RWPE2 (cell line): ENCODE data around the gene LRIG1.

Experiments used
- ATAC-seq: fragments of 200-7000 bp; cut with Tn5 transposase; 3 replicates; pipeline ENCODE4 v1.9.1; 2021; ENCODE audit warnings: low read depth
- DNase-seq: peaks from one replicate; pipeline ENCODE4 v3.0.0-alpha.2; 2020; ENCODE audit warnings: low spot score
- H3K27ac ChIP-seq: fragments of 450-650 bp; 2 replicates; pipeline ENCODE4 v1.5.1; 2017; ENCODE audit warnings: mild to moderate bottlenecking; ENCODE audit not compliant: poor library complexity, severe bottlenecking
- H3K27me3 ChIP-seq: fragments of 250-450 bp; sonication (Bioruptor Pico); 2 replicates; pipeline ENCODE4 v1.5.1; 2021; ENCODE audit warnings: mild to moderate bottlenecking, moderate library complexity; ENCODE audit not compliant: insufficient read depth, poor library complexity, severe bottlenecking
- H3K36me3 ChIP-seq: fragments of 250-450 bp; sonication (Bioruptor Pico); 2 replicates; pipeline ENCODE4 v1.5.1; 2020; ENCODE audit warnings: low read depth, mild to moderate bottlenecking, moderate library complexity
- H3K4me1 ChIP-seq: fragments of 250-450 bp; sonication (Bioruptor Pico); 2 replicates; pipeline ENCODE4 v1.5.1; 2021; ENCODE audit warnings: mild to moderate bottlenecking, moderate library complexity; ENCODE audit not compliant: insufficient read depth, poor library complexity, severe bottlenecking
- H3K4me3 ChIP-seq: fragments of 250-450 bp; sonication (Bioruptor Pico); 2 replicates; pipeline ENCODE4 v1.5.1; 2021; ENCODE audit warnings: mild to moderate bottlenecking, moderate library complexity; ENCODE audit not compliant: severe bottlenecking
- H3K9me3 ChIP-seq: fragments of 250-450 bp; sonication (Bioruptor Pico); 2 replicates; pipeline ENCODE4 v1.5.1; 2021; ENCODE audit warnings: mild to moderate bottlenecking, moderate library complexity; ENCODE audit not compliant: severe bottlenecking
- TF ChIP-seq, protein P1 (sequence below): fragments of 450-650 bp; IDR thresholded peaks from one replicate; pipeline ENCODE4 v1.5.1; 2017; ENCODE audit warnings: mild to moderate bottlenecking, moderate library complexity; ENCODE audit not compliant: poor library complexity, severe bottlenecking

The LRIG1 gene

DNA sequence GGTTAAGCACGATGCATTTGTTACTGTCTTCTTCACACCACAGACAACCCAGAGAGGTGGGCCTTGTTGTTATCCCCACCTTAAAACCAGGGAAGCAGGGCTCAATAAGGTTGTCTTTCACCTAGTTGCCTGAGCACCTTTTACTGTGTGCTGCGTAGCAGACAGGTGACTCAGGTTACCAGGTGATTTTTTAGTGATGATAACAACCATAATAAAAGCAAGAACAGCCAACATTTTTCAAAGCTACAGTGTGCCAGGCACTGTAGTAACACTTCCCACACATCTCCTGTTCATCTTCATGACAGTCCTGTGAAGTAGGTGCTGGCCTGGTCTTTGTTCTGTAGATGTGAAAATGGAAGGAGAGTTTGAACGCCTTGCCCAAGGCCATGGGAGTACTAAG, 147.8 kb downstream of the LRIG1 start:
- Histone ChIP-seq H3K4me3 (no peak overlapping the region), H3K4me1 (no peaks in the 10 kb centered on the region), H3K27me3 (no peaks in the 10 kb centered on the region), H3K27ac (no peak overlapping the region), H3K9me3 (no peaks in the 10 kb centered on the region), H3K36me3 (no peaks in the 10 kb centered on the region)
- no peak for DNase-seq
- TF ChIP-seq, protein P1, sequence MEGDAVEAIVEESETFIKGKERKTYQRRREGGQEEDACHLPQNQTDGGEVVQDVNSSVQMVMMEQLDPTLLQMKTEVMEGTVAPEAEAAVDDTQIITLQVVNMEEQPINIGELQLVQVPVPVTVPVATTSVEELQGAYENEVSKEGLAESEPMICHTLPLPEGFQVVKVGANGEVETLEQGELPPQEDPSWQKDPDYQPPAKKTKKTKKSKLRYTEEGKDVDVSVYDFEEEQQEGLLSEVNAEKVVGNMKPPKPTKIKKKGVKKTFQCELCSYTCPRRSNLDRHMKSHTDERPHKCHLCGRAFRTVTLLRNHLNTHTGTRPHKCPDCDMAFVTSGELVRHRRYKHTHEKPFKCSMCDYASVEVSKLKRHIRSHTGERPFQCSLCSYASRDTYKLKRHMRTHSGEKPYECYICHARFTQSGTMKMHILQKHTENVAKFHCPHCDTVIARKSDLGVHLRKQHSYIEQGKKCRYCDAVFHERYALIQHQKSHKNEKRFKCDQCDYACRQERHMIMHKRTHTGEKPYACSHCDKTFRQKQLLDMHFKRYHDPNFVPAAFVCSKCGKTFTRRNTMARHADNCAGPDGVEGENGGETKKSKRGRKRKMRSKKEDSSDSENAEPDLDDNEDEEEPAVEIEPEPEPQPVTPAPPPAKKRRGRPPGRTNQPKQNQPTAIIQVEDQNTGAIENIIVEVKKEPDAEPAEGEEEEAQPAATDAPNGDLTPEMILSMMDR = no peak
- no peak for ATAC-seq

DNA sequence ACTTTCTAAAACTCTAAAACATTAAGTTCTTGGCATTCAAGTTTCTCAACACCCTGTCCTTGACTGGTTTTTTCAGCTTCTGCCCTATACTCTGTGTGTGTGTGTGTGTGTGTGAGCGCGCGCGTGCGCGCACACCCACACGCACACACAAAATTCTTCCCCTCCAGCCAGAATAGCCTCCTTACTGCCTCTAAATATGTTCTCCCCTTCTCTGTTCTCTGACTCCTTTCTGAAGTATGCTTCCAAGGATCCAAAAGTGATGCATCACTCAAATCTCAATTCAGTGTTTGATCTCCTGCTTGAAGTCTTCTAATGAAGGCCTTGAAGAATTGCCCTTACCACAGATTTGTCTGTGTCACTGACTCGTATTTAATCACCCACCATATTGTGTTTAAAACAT, 150.2 kb downstream of the LRIG1 start:
- Histone ChIP-seq H3K4me3 (no peak overlapping the region), H3K36me3 (no peaks in the 10 kb centered on the region), H3K9me3 (no peaks in the 10 kb centered on the region), H3K4me1 (no peaks in the 10 kb centered on the region), H3K27me3 (no peaks in the 10 kb centered on the region), H3K27ac (no peak overlapping the region)
- no peak for DNase-seq
- no peak for ATAC-seq
- TF ChIP-seq, protein P1 = no peak

DNA sequence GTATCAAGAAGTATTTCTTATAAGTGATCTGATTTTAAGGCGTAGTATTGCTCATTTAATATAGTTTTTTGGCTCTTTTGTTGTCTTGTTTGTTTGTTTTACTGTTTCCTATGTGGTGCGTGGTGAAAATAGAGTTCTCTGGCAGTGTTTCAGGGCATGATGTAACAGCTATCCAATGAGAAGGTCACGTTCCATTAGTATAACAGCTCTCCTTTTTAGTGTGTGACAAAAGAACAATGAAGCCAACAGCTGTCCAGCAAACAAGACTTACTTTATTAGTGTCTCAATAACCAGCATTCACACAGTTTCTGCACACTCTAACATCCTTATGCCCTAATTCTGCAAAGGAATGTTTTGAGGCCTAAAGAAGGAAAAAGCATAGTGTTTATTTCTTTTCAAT, 152.1 kb downstream of the LRIG1 start:
- no peak for ATAC-seq
- H3K27me3 ChIP-seq = no peaks in the 10 kb centered on the region
- TF ChIP-seq, protein P1 = no peak
- no peaks in the 10 kb centered on the region for H3K36me3 ChIP-seq
- no peak overlapping the region for H3K4me3 ChIP-seq
- no peaks in the 10 kb centered on the region for H3K9me3 ChIP-seq
- DNase-seq = no peak
- H3K4me1 ChIP-seq = no peaks in the 10 kb centered on the region
- H3K27ac ChIP-seq = no peak overlapping the region

DNA sequence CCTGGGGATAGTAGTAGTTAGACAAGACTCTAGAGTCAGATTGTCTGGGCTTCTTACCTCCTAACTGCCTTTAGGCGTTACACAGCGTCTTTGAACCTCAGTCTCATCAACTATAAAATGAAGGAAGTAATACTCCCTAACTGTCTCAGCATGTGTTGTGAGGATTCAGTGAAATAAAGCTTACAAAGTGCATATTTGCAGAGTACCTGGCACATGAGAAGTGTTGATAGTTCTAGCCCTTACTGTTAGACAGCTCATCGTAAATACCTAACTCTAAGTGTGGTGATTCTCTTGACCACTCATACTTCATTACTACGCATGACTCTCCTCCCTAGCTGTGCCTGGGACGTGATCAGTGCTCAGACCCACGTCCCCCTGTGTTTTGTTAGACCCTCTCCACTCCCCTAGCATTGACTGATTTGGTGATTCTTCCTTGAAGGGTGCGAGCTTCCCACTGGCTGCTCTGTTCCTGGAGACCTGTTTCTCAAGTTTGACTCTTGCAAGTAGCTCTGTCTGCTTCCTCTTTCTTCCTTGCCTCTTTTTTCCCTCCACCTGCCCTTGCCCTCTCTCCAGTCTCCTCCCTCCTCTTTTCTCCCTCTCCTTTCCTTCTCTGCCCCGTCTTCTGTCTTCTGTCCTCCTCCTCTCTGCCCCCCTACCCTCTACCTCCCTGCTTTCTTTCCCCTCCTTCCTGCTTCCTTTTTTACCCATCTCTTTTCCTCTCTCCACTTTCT, 155.8 kb downstream of the LRIG1 start:
- H3K27ac ChIP-seq = no peak overlapping the region
- H3K4me1 ChIP-seq = no peaks in the 10 kb centered on the region
- no peak for ATAC-seq
- H3K4me3 ChIP-seq = no peak overlapping the region
- no peak for DNase-seq
- H3K9me3 ChIP-seq = no peaks in the 10 kb centered on the region
- H3K27me3 ChIP-seq = no peaks in the 10 kb centered on the region
- H3K36me3 ChIP-seq = no peaks in the 10 kb centered on the region
- TF ChIP-seq, protein P1 = no peak

DNA sequence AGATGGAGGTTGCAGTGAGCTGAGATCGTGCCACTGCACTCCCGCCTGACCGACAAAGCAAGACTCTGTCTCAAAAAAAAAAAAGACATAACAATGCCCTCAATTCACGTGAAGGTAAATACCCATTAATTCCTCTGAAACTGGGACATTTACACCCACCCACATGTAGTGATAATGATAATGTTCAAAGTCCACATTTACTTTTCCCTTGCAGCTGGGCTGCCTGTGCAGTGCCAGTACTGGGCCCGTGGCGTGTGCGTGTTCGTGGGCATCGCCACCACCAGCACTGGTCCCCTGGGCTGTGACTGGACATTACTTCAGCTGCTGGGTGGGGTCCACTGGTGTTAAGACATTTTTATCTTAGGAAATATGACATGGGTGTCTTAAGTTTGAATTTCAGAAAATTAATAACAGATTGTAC, 156.4 kb downstream of the LRIG1 start:
- H3K27ac ChIP-seq = no peak overlapping the region
- ATAC-seq (no peak), DNase-seq (no peak)
- TF ChIP-seq, protein P1 = no peak
- H3K36me3 ChIP-seq = no peaks in the 10 kb centered on the region
- H3K9me3 ChIP-seq = no peaks in the 10 kb centered on the region
- H3K4me3 ChIP-seq = no peak overlapping the region
- no peaks in the 10 kb centered on the region for H3K4me1 ChIP-seq
- H3K27me3 ChIP-seq = no peaks in the 10 kb centered on the region
